ENCODE measurements around the gene HOXC5.

The HOXC5 gene

GRCh38 chr12:53996240-53997203, 36.3 kb upstream of the HOXC5 start:
- FAIRE-seq = no peak

- no peak for FAIRE-seq
These were observed 35.4 kb upstream of the HOXC5 start for GRCh38 chr12:53997204-53998109.

DNA sequence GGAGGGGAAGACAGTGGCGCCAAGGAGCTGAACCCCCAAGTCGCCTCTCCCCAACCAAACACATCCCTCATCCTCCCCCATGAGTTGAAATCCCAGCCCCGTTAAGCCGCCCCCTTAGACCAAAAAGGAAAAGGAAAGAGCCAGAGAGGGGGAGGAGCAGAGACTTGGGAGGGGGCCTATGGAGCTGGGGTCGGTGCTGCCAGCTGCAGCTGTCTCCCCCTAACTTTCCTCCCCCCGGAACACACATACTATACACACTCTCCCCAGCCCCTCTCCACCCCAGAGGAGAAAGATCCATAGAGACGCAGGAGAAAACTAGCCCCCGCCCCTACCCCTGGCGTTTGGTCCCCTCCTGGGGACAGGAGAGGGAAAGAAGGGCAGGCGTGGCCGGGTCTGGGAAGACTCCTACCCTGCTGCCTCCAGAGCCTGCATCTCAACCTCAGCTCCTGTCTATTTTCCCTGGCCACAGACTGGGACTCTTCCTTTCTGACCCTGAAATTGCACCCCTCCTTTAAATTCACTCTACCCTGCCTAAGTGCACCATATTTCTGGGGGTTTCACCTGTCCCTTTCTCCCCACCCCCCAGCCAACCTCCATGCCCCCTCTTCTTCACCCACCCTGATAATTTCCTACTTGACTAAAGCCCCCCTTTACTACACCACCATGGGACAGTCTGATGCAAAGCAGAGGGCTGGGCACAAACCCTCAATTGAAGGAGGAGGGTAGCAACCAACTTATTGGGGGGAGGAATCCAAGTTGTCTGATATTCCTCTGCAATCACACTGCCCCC, 34.5 kb upstream of the HOXC5 start:
- FAIRE-seq = no peak

GRCh38 chr12:53998900-53999236, 34.0 kb upstream of the HOXC5 start:
- no peak for FAIRE-seq

DNA sequence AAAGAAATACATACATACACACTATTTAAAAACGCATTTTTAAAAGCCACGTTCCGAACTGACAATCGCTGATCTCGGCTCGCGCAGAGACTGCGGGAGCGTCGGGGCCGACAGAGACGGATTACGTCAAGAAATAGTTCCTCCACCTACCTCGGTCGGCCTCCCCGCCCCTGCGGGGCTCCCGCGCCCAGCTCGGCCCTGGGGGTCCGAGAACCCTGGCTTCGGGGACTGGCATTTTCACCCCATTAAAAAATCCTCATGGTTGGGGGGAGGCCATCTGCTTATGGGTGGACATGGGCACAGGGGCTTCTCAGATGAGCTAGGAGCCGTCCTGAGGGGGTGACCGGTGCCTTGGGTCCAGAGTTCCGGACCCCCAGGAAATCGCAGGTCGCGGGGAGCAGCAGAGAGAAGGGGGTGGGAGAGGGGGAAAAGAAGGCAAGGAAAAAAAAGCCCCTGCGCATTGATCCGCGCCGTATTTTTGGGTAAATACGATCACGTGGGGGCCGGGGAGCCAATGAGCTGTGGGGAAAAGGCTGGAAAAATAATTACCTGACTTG, 33.2 kb upstream of the HOXC5 start:
- no peak for FAIRE-seq

GRCh38 chr12:54000116-54001114, 32.4 kb upstream of the HOXC5 start, which contains the start of gene HOXC9:
Gene HOXC9 (plus strand): TSS chr12:54000161. CDS start chr12:54000189, 28 bp downstream.
- FAIRE-seq = no peak

DNA sequence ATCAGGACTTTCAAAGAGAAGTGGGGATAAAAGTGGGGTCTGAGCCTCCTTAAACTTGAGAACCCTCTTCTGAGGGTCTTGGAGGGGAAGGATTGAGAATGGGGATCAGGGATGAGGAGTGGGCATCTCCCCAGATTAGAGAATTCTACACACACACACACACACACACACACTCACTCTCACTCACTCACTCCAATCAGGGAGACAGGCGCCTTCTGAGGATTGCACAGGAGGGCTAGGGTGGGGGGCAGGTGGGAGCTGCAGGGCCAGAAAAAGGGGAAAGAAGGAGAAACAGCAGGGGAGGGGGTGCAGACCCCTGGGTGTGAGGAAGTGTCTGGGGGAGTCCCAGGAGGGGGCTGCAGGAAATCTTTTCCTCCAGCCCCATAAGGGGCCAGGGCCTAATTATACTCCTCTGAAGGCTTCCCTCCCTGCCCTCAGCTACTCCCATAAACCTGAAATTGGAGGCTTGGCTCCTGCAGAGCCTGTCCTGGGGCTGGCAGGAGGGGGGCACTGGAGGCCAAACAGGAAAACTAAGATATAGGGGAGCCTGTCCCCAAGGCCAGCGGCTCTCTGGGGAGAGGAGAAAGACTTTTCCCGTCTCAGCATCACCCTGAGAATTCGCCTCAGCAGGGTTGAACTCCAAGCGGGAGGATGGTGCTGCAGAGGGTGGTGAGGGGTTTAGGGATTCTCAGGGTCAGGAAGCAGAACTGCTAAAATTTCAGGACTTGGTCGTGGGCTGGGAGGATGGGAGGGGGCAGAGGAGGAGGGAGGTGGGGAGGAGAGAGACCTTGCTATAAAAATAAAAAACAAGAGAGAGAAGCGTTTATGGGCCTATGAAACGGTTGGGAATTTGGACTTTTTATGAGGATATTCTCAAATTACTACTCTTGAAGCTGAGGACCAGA, 31.3 kb upstream of the HOXC5 start:
- FAIRE-seq = no peak

- FAIRE-seq = no peak
These were observed 30.5 kb upstream of the HOXC5 start for GRCh38 chr12:54002278-54002914.

DNA sequence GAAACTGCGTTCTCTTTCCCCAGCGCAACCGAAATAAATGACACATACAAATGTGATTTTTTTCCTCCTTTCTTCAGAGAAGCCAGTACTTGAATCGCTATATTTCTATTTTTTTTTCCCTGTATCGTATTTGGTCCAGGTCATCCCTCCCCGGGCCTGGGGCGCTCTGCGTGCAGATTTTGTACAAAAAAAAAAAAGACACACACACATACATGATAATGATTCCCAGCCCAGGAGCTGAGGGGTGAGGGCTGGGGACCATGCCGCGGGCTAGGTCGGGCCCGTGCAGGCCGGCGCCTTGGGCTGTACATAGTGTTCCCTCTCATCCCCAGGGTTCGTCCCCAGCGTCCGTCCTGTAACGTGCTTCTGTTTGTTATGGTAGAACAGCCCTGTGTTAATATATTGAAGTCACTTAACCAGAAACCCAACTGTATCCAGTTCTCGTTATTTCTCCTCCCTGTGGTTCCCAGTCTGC, 29.9 kb upstream of the HOXC5 start:
- FAIRE-seq = no peak

DNA sequence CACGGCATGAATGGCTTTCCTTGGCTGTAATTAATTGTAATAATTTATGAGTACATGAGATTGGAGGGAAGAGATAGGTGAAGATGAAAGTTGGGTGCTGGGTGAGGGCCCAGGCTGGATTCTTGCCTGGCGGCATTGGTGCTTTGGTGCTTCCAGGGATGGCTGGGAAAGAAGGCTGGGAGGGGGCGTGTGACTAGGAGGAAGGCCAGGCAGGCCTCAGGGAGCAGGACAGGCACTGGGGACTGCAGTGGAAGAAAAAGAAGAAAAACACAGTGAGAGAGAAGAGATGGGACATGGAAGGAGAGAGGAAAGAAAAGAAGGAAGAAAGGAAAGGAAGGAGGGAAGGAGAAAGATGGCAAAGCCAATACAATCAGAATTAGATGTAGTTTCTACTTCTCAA, 29.2 kb upstream of the HOXC5 start:
- FAIRE-seq = no peak

- FAIRE-seq = no peak
These were observed 28.6 kb upstream of the HOXC5 start for GRCh38 chr12:54004063-54004840.

DNA sequence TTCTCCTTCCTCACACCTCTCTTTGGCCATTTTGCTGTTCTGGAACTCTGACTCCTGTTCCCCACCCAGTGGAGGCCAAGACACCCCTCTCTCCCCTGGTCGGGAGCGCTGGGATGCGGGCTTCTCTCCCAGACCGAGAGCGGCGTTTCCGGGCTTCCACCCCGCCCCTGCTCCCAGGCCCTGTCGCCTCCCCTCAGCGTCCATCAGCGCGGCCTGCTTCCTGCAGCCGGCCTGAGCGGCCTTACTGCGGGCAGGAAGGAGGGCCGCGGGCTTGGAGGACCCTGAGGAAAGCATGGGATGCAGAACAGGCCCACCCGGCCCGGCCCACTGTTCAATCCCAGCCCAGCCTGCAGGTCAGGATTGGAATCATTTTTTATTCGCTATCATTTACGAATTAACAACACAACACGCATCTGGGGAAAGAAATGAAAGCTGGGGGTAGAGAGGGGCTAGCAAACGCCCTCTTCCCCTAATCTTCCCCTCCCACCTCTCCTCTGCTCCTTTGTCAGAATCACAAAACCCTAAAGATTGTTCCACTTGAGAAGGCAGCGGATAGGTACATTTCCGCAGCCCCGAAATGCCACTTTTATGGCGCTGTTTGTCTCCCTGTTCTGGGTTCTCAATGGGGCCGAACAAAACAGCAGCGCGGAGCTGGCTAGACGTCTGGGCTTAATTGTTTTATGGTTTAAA, 27.9 kb upstream of the HOXC5 start:
- FAIRE-seq = no peak

GRCh38 chr12:54005531-54005852, 27.4 kb upstream of the HOXC5 start:
- FAIRE-seq = no peak

- FAIRE-seq = no peak
These were observed 26.8 kb upstream of the HOXC5 start for GRCh38 chr12:54005853-54006558.

DNA sequence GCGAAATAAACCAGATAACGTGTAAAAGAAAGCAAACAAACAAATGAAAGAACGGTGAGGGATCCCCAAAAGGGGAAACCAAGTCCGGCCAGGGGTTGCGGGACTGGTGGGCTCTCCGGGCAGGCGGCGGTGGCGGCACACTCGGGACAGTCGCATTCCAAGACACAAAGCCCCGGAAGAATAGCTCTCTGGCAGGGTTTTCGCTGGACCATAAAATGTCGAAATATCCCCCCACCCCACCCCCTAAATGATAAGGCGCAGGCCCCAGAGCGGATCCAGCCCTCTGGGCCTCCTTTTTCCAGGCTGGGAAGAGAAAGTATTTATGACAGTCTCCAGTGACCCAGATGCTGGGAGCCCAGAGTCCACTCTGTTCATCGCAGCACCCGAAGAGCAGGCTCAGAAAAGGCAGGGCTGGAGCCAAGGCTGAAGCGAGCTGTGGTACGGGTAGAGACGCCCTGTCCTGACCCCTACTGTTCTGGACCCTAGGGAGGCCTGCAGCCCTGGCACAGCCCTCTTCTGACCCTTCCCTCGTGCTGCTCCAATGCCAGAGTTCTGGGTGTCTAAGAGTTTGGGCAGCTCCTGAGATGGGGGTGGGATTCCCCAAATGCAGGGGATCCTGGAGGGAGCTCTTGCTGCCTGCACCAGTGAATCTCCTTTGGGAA, 26.2 kb upstream of the HOXC5 start:
- FAIRE-seq = no peak

DNA sequence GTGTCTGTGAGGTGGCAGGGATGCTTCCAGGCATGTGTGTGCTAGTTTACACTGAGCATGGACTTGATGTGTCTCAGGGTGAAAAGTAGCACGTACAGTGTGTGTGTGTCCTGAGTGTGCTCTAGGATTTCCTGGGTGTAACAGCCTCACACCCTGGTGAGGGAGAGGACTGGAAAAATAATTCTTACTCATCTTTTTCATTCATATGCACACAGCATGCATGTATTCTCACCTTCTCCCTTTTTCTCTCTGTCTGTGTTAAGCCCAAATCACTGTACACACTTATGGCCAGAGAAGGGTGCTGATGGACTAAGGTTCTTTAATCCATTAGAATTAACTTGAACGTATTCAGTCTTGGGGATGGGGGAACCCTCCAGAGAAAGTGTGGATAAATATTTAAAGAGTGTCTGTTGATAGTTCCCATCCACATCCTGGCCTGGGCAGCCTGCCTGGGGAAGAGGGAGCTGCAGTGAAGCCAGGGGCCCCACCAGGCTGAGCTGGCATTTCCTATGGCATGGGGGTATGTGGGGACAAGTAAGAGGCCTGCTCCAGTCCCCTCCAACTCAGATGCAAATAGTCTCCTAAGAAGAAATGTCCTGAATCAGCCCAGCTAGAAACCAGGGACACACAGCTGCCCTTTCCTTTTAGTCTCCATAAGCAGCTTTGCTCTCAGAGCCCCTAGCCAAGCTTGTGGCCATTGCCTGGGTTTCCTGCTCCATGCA, 25.2 kb upstream of the HOXC5 start:
- no peak for FAIRE-seq

Measured in colon (tissue), 2 donors.